GM19193 (cell line): Measurements from ENCODE around the gene NR6A1.

Experiments
- POLR2A ChIP-seq: IDR thresholded peaks from 4 replicates; pipeline ENCODE4 v1.6.1; 2011; ENCODE audit not compliant: insufficient read depth, insufficient read length; ENCODE audit errors: extremely low read depth

Gene NR6A1

GRCh38 chr9:124512806-124513204, 258.3 kb downstream of the NR6A1 start:
- TF ChIP-seq POLR2A: no peak

- TF ChIP-seq POLR2A: no peak
These were observed 259.0 kb downstream of the NR6A1 start for GRCh38 chr9:124511891-124512805.

- TF ChIP-seq POLR2A: no peak
These were observed 259.7 kb downstream of the NR6A1 start for GRCh38 chr9:124511426-124511840.

- no peak for TF ChIP-seq POLR2A
These were observed 260.3 kb downstream of the NR6A1 start for GRCh38 chr9:124510650-124511425.

DNA sequence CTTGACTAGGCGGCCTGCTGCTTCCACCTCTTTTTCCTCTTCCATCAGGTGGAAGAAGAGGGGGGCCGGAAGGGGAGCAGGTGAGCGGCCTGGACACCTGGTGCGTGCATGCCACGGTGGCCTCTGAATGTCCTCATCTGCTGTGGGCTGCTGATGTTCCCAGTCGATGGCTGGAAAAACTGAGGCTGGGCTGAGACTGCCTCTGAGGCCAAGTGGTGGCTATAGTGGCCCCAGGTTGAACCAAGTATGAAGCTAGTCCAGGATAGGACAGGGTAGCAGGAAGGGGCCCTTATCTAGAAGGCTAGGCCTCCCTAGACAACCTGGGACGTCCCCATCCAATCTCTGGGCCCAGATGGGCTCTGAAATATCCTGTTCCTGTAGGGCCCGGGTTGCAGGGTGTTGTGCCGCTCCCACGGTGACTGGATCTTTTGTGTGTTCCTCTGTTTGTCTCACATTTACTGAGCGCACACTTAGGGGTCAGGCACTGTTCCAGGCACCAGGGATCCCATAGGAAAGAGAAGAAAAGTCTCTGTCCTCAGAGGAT, 263.2 kb downstream of the NR6A1 start:
- no peak for TF ChIP-seq POLR2A

DNA sequence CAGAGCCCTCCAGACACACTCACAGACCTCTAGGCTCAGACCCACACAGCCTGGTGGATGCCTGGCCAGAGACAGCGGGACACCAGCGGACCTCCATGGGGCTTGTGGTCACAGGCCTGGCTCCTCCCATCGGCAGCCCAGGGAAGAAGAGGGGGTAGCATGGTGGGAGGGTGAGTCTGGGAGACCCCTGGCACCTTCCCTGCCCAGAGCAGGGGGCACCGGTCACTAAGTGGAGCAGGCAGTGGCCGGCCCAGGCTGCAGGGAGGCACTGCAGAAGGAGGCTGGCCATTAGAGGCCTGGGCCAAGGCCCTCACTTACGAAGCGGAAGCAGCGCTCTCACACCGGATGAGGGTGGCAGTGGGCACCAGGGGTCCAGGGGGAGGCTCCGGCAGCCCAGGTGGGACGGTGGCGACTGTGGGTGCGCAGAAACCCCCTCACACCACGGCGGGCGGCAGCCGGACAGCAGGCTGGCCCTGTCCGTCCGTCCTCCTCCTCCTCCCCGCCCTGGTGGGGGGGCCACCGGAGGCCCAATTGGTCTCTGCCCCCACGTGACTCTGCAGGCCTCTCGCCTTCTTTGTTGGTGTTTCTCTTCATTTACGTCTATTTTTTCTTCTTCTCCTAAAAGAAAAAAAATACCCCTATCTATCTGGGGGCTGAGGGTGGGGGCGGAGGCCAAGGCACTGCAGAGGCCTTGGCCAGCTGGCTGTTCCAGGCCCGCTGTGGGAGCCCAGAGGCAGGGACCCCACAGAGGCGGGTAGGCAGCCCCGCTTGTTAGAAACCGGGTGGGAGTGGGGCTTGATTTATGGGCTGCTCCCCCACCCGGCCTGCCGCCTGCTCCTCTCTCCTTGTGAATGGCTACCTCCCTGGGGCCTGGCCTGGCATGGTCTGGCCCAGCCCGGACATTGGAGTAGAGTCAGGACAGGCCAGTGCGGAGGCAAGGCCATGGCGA, 263.9 kb downstream of the NR6A1 start, which contains the start of gene NR5A1:
Gene NR5A1 (minus strand): TSS at position 469 of the 949 bp plus-strand sequence. CDS start 4,004 bp downstream, outside the sequence.
- no peak for TF ChIP-seq POLR2A

GRCh38 chr9:124506433-124506832, 264.7 kb downstream of the NR6A1 start:
- TF ChIP-seq POLR2A: no peak

- no peak for TF ChIP-seq POLR2A
These were observed 265.2 kb downstream of the NR6A1 start for GRCh38 chr9:124505901-124506346.

DNA sequence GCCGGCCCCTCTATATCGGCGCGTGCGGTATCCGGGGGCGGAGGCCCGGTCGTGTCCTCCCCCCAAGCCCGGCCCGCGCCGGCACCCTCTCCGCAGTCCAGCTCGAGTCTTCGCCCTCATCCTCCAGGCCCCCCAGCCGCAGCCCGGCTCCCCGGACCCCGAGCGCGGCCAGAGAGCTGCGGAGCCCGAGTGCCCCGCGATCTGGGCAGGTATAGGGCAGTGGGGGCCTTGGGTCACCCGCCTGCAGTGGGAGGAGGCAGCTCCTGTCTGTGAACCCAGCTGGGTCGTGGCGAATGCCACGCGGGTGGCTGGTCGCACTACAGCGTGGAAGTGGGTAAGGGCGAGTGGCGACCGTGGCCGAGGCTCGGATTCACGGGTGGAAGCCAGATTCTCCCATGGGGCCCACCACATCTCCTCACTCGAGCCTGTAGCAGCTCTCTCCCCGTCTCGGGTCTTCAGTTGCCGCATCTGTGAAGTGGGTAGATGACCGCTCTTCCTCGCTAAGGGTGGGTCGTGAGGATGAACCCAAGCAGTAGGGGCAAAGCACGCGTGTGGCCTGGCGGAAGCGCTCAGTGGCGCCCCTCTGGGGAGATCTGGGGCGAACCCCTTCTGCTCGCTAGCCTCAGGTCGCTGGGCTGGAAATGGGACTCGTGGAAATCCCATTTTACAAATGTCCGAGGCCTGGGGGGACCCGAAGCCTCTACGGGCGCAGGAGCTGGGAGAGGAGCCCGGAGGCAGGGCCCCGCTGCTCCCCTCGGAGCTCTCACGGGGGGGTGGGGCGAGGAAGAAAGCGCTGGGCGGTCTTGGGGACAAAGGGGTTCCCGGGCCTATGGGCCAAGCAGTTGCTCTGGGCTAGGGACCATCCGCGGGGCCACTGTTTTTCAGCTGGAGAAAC, 265.9 kb downstream of the NR6A1 start:
- no peak for TF ChIP-seq POLR2A

- no peak for TF ChIP-seq POLR2A
These were observed 266.5 kb downstream of the NR6A1 start for GRCh38 chr9:124504530-124505005.

GRCh38 chr9:124503713-124504529, 267.2 kb downstream of the NR6A1 start:
- no peak for TF ChIP-seq POLR2A
